SK-N-SH (cell line): ENCODE measurements around the gene SLC34A1.

Source experiments
- CHD2 ChIP-seq: fragments of 150-350 bp; IDR thresholded peaks from 2 replicates; pipeline ENCODE4 v1.6.1; 2018; ENCODE audit warnings: low read length; ENCODE audit not compliant: partially characterized antibody
- NRF1 ChIP-seq: IDR thresholded peaks from 2 replicates; pipeline ENCODE4 v1.6.1; 2012; ENCODE audit warnings: low read depth, mild to moderate bottlenecking, low read length
- TF ChIP-seq, protein P1 (sequence below): IDR thresholded peaks from 2 replicates; pipeline ENCODE4 v1.6.1; 2012; ENCODE audit warnings: mild to moderate bottlenecking, low read depth, low read length, moderate library complexity
- TF ChIP-seq, protein P2 (sequence below): fragments of 200-600 bp; sonication (generic); IDR thresholded peaks from 2 replicates; pipeline ENCODE4 v1.6.1; 2017; ENCODE audit warnings: antibody characterized with exemption, mild to moderate bottlenecking, moderate library complexity

DNA sequence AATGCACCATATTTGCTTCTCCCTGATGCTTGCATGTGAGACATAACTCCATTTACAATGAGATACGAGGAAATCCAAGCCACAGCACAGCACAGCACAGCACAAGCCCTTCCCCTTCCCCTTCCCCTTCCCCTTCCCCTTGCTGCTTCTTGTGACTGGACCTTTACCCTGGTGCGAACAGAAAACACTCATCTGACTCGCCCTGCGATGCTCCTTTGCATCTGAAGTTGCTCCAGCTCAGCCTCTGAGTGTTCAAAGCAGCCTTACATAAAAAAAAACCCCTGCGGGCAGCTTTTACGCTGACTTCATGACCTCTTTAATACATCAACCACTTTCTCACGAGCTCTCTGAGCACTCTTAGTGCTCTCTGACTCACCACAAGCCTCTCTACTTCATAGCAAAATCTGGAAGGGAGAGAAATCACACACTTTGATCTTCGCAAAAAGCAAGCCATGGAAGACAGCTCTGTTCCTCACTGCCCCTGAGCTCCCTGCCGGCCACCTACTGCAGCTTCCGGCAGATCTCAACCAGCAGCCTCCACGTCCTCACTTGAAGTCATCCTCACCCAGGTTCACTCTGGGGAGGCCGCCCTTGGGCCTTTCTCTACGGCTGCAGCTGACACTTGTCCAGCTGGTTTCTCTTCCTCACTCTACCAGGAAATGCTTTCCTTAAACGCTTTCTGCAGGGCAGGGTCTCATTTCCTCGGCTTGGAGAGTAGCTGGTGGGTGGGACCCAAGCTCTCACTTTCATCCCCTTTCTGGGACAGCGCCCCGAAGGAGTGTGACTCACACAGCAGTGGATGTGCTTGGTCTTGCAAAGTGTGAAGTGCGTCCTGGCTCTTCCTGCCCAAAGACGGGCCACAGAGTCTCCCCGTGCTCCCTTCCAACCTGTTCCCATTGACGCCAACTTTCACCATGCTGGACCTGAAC is 5.3 kb downstream of the SLC34A1 start:
- TF ChIP-seq CHD2 (no peak), NRF1 (no peak)
- TF ChIP-seq, protein P1, sequence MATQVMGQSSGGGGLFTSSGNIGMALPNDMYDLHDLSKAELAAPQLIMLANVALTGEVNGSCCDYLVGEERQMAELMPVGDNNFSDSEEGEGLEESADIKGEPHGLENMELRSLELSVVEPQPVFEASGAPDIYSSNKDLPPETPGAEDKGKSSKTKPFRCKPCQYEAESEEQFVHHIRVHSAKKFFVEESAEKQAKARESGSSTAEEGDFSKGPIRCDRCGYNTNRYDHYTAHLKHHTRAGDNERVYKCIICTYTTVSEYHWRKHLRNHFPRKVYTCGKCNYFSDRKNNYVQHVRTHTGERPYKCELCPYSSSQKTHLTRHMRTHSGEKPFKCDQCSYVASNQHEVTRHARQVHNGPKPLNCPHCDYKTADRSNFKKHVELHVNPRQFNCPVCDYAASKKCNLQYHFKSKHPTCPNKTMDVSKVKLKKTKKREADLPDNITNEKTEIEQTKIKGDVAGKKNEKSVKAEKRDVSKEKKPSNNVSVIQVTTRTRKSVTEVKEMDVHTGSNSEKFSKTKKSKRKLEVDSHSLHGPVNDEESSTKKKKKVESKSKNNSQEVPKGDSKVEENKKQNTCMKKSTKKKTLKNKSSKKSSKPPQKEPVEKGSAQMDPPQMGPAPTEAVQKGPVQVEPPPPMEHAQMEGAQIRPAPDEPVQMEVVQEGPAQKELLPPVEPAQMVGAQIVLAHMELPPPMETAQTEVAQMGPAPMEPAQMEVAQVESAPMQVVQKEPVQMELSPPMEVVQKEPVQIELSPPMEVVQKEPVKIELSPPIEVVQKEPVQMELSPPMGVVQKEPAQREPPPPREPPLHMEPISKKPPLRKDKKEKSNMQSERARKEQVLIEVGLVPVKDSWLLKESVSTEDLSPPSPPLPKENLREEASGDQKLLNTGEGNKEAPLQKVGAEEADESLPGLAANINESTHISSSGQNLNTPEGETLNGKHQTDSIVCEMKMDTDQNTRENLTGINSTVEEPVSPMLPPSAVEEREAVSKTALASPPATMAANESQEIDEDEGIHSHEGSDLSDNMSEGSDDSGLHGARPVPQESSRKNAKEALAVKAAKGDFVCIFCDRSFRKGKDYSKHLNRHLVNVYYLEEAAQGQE = no peak
- TF ChIP-seq, protein P2, sequence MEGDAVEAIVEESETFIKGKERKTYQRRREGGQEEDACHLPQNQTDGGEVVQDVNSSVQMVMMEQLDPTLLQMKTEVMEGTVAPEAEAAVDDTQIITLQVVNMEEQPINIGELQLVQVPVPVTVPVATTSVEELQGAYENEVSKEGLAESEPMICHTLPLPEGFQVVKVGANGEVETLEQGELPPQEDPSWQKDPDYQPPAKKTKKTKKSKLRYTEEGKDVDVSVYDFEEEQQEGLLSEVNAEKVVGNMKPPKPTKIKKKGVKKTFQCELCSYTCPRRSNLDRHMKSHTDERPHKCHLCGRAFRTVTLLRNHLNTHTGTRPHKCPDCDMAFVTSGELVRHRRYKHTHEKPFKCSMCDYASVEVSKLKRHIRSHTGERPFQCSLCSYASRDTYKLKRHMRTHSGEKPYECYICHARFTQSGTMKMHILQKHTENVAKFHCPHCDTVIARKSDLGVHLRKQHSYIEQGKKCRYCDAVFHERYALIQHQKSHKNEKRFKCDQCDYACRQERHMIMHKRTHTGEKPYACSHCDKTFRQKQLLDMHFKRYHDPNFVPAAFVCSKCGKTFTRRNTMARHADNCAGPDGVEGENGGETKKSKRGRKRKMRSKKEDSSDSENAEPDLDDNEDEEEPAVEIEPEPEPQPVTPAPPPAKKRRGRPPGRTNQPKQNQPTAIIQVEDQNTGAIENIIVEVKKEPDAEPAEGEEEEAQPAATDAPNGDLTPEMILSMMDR = no peak
